B cell (primary cell): ENCODE measurements around the gene PCDHA6. TPM values are rescaled to one million over a fixed set of nuclear protein-coding genes. Genes with fewer than 3 reads are reported as not detected.
"Not testable (repeated sequence)": the region's sequence is repeated elsewhere in the genome, so short reads cannot be mapped to it uniquely, and the experiment has no call there.

Source experiments
- ATAC-seq: fragments of 200-7000 bp; cut with Tn5 transposase; one replicate; pipeline ENCODE4 v1.10.0; 2021; ENCODE audit warnings: low read depth, mild to moderate bottlenecking, moderate number of reproducible peaks, moderate library complexity
- CTCF ChIA-PET: fragments of 350-600 bp; sonication (Branson Sonifier 250); formaldehyde crosslinking; loops from one replicate; lab custom pipeline; 2021; ENCODE audit warnings: antibody characterized with exemption, inconsistent platforms; lab: Charles Lee
- POLR2A ChIA-PET: fragments of 350-600 bp; sonication (Branson Sonifier 250); formaldehyde crosslinking; loops from one replicate; lab custom pipeline; 2021; ENCODE audit warnings: antibody characterized with exemption; lab: Charles Lee
- DNase-seq: peaks from one replicate; pipeline ENCODE4 v3.0.0; 2013
- H2AFZ ChIP-seq: 2 replicates; pipeline ENCODE4 v1.6.1; 2012; ENCODE audit warnings: mild to moderate bottlenecking, low read depth, low read length; ENCODE audit not compliant: insufficient read depth, poor library complexity, severe bottlenecking
- H3K27ac ChIP-seq, 2 donors: 1 replicate in 1 of 2; 2 replicates in 1 of 2; pipeline ENCODE4 v1.5.1; 2012 to 2013; ENCODE audit warnings: low read length in 2 of 2, mild to moderate bottlenecking in 2 of 2, moderate library complexity in 1 of 2
- H3K27me3 ChIP-seq, 4 experiments: fragments of 200-600 bp in 1 of 4; sonication (generic) in 1 of 4; replicated peaks in 1 of 4; 1 replicate in 2 of 4; 2 replicates in 2 of 4; pipeline versions ENCODE4 v1.6.1 to v1.7.0; 2013 to 2016; ENCODE audit warnings: low read length in 3 of 4, mild to moderate bottlenecking in 2 of 4, mixed read lengths in 1 of 4, moderate library complexity in 1 of 4; ENCODE audit not compliant: insufficient read depth in 4 of 4, control insufficient read depth in 3 of 4; ENCODE audit errors: control extremely low read depth in 1 of 4
- H3K36me3 ChIP-seq, 2 experiments: replicated peaks in 1 of 2; 1 replicate in 1 of 2; 2 replicates in 1 of 2; pipeline versions ENCODE4 v1.6.1 to v1.7.1; 2013; ENCODE audit warnings: low read length in 1 of 2; ENCODE audit not compliant: insufficient read depth in 2 of 2, control insufficient read depth in 1 of 2; ENCODE audit errors: control extremely low read depth in 1 of 2, extremely low read depth in 1 of 2
- H3K4me1 ChIP-seq, 2 donors: fragments of 200-600 bp in 1 of 2; sonication (generic) in 1 of 2; 1 replicate in 1 of 2; 2 replicates in 1 of 2; pipeline versions ENCODE4 v1.5.1 to v1.6.1; 2013 to 2017; ENCODE audit warnings: low read length in 2 of 2; ENCODE audit not compliant: control insufficient read depth in 2 of 2, insufficient read depth in 2 of 2
- H3K4me2 ChIP-seq: replicated peaks from 2 replicates; pipeline ENCODE3; 2012; ENCODE audit warnings: mild to moderate bottlenecking, low read depth, low read length; ENCODE audit not compliant: poor library complexity, severe bottlenecking
- H3K4me3 ChIP-seq, 5 experiments: fragments of 200-600 bp in 1 of 5; sonication (generic) in 1 of 5; 1 replicate in 3 of 5; 2 replicates in 2 of 5; pipeline versions ENCODE4 v1.5.1 to v1.7.0; 2011 to 2016; ENCODE audit warnings: low read length in 4 of 5, mild to moderate bottlenecking in 4 of 5, low read depth in 2 of 5, control low read depth in 1 of 5, moderate library complexity in 1 of 5; ENCODE audit not compliant: insufficient read depth in 1 of 5; ENCODE audit errors: control extremely low read depth in 1 of 5, extremely low read depth in 1 of 5
- H3K79me2 ChIP-seq: fragments of 200-600 bp; sonication (generic); one replicate; pipeline ENCODE4 v1.6.0; 2016; ENCODE audit warnings: low read length; ENCODE audit not compliant: control insufficient read depth, insufficient read depth
- H3K9ac ChIP-seq: fragments of 200-600 bp; sonication (generic); 2 replicates; pipeline ENCODE4 v1.6.1; 2017; ENCODE audit warnings: mild to moderate bottlenecking, low read length, moderate library complexity
- H3K9me3 ChIP-seq, 3 donors: one replicate each; pipeline versions ENCODE4 v1.6.1 to v1.7.1; 2013; ENCODE audit warnings: low read length in 2 of 3; ENCODE audit not compliant: control insufficient read depth in 2 of 3, insufficient read depth in 1 of 3; ENCODE audit errors: control extremely low read depth in 1 of 3
- H4K20me1 ChIP-seq: 2 replicates; pipeline ENCODE4 v1.6.0; 2012; ENCODE audit warnings: mild to moderate bottlenecking, low read length; ENCODE audit not compliant: insufficient read depth, control insufficient read depth, poor library complexity, severe bottlenecking
- H3K27ac Mint-ChIP-seq: one replicate; pipeline ENCODE4 v1.8.0; 2021; ENCODE audit warnings: mixed read lengths
- H3K27me3 Mint-ChIP-seq: one replicate; pipeline ENCODE4 v1.8.0; 2021; ENCODE audit warnings: mixed read lengths
- H3K4me1 Mint-ChIP-seq: one replicate; pipeline ENCODE4 v1.8.0; 2021; ENCODE audit warnings: mixed read lengths
- H3K4me3 Mint-ChIP-seq: one replicate; pipeline ENCODE4 v1.8.0; 2021; ENCODE audit warnings: mixed read lengths
- H3K9me3 Mint-ChIP-seq: one replicate; pipeline ENCODE4 v1.8.0; 2022; ENCODE audit warnings: mixed read lengths; ENCODE audit not compliant: insufficient read depth
- EZH2 ChIP-seq: IDR thresholded peaks from 2 replicates; pipeline ENCODE4 v1.6.1; 2012; ENCODE audit warnings: borderline replicate concordance, low read depth, mild to moderate bottlenecking, moderate library complexity, low read length; ENCODE audit not compliant: insufficient read depth, poor library complexity, severe bottlenecking
- WGBS: methylation state at CpG from one replicate; pipeline ENCODE4 v1.1.5; 2013; ENCODE audit warnings: missing lambda C conversion rate; ENCODE audit not compliant: insufficient coverage; 5-methylcytosine and 5-hydroxymethylcytosine counted together
- intact Hi-C: fragments of 100-400 bp; cut with micrococcal nuclease; formaldehyde crosslinking; loops from one replicate; pipeline ENCODE4 v1.10.0; 2022
- polyA plus RNA-seq: library from polyadenylated mRNA; depleted of rRNA; stranded (reverse); fragments of >200 nt; gene quantifications from 2 replicates; pipeline ENCODE4 v1.2.3, GENCODE V29; 2012
- total RNA-seq, 2 donors: library from RNA; stranded (reverse); fragments of 120-200 nt in 1 of 2; gene quantifications; 1 replicate in 1 of 2; 2 replicates in 1 of 2; pipeline versions ENCODE4 v1.2.3 to v1.2.4, GENCODE V29; 2013 to 2022
- TF ChIP-seq, protein P1 (sequence below): fragments of 200-600 bp; IDR thresholded peaks from one replicate; pipeline ENCODE4 v1.8.0; 2022; ENCODE audit warnings: antibody characterized with exemption, mild to moderate bottlenecking

PCDHA6 gene
- total and polyA plus RNA-seq, 2 donors (not counting 1 experiment from before 2014, with no cell fraction given), result not detected

DNA sequence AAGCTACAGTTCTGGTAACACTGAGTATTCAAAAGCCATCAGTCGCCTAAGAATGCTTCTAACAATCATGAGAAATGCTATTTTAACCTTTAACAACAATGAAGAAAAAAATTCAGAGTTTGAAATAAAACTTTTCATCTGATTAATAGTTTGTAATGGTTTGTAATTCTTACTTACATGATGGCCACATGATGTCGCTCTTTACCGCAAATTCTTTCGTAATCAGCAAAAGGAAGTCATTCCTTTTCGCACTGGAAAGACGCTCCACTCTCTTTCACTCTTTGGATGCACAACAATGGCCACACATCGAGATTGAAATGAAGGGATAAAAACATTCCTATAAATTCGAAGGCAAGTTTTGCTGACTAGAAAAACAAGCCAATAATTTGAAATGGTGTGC, 6.2 kb downstream of the PCDHA6 start, which contains the start of gene PCDHA7:
Gene PCDHA7 (plus strand): TSS at position 277 of the 400 bp plus-strand sequence. CDS start 115 bp downstream, at position 392.
- Histone ChIP-seq H3K9me3 (peaks cover 0 to 34% (median 7%) of the 10 kb centered on the region in 3 donors), H2AFZ (no peak within 1 kb of the TSS), H3K4me3 (no peak within 1 kb of the TSS), H3K4me1 (no peaks in the 10 kb centered on the region), H3K27me3 (peaks cover 0 to 10% (median 4%) of the 10 kb centered on the region in 4 experiments), H3K36me3 (no peaks in the 10 kb centered on the region), H4K20me1 (no peaks in the 10 kb centered on the region), H3K4me2 (no peak within 1 kb of the TSS), H3K9ac (no peak within 1 kb of the TSS), H3K27ac (no peak within 1 kb of the TSS), H3K79me2 (no peaks in the 10 kb centered on the region)
- intact Hi-C loops, result no loop called here
- ATAC-seq, result no peak
- ChIA-PET CTCF (no interaction called here), POLR2A (no interaction called here)
- Mint-ChIP-seq H3K27ac (no peak within 1 kb of the TSS), H3K4me1 (no peaks in the 10 kb centered on the region), H3K27me3 (peaks cover 22% of the 10 kb centered on the region), H3K4me3 (no peak within 1 kb of the TSS), H3K9me3 (peaks cover 3% of the 10 kb centered on the region)
- 30% methylated on average over 3 of the region's 8 CpGs for WGBS
- DNase-seq, result no peak
- TF ChIP-seq, protein P1, sequence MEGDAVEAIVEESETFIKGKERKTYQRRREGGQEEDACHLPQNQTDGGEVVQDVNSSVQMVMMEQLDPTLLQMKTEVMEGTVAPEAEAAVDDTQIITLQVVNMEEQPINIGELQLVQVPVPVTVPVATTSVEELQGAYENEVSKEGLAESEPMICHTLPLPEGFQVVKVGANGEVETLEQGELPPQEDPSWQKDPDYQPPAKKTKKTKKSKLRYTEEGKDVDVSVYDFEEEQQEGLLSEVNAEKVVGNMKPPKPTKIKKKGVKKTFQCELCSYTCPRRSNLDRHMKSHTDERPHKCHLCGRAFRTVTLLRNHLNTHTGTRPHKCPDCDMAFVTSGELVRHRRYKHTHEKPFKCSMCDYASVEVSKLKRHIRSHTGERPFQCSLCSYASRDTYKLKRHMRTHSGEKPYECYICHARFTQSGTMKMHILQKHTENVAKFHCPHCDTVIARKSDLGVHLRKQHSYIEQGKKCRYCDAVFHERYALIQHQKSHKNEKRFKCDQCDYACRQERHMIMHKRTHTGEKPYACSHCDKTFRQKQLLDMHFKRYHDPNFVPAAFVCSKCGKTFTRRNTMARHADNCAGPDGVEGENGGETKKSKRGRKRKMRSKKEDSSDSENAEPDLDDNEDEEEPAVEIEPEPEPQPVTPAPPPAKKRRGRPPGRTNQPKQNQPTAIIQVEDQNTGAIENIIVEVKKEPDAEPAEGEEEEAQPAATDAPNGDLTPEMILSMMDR, result no peak
- TF ChIP-seq EZH2, result no peak

DNA sequence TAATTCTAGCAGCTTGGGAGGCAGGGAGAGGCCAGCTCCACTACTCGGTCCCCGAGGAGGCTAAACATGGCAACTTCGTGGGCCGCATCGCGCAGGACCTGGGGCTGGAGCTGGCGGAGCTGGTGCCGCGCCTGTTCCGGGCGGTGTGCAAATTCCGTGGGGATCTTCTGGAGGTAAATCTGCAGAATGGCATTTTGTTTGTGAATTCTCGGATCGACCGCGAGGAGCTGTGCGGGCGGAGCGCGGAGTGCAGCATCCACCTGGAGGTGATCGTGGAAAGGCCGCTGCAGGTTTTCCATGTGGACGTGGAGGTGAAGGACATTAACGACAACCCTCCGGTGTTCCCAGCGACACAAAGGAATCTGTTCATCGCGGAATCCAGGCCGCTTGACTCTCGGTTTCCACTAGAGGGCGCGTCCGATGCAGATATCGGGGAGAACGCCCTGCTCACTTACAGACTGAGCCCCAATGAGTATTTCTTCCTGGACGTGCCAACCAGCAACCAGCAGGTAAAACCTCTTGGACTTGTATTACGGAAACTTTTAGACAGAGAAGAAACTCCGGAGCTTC, 6.8 kb downstream of the PCDHA6 start:
- DNase-seq, H3K27ac ChIP-seq, POLR2A ChIA-PET, H3K4me1 ChIP-seq, H3K79me2 ChIP-seq, intact Hi-C loops, H3K4me2 ChIP-seq, H3K4me1 Mint-ChIP-seq, H4K20me1 ChIP-seq, CTCF ChIA-PET, H3K4me3 ChIP-seq, H3K4me3 Mint-ChIP-seq, ATAC-seq, H3K9ac ChIP-seq, H3K9me3 Mint-ChIP-seq, H3K27ac Mint-ChIP-seq, H3K36me3 ChIP-seq, H2AFZ ChIP-seq: not testable (repeated sequence)
- peaks cover 22% of the 10 kb centered on the region for H3K27me3 Mint-ChIP-seq
- peaks cover 0 to 10% (median 4%) of the 10 kb centered on the region in 4 experiments for H3K27me3 ChIP-seq
- WGBS, result 35% methylated on average over 21 of the region's 38 CpGs
- H3K9me3 ChIP-seq, result peaks cover 0 to 29% (median 7%) of the 10 kb centered on the region in 3 donors
